Activated CD4-positive, alpha-beta T cell treated with anti-CD3 and anti-CD28 coated beads for 4 hours (primary cell): ENCODE measurements around the gene TGFBR1.
"Not testable (repeated sequence)": the region's sequence is repeated elsewhere in the genome, so short reads cannot be mapped to it uniquely, and the experiment has no call there.

Source experiments
- DNase-seq, 2 donors: peaks; one replicate each; pipeline ENCODE4 v3.0.0-alpha.2; 2020

TGFBR1 gene

DNA sequence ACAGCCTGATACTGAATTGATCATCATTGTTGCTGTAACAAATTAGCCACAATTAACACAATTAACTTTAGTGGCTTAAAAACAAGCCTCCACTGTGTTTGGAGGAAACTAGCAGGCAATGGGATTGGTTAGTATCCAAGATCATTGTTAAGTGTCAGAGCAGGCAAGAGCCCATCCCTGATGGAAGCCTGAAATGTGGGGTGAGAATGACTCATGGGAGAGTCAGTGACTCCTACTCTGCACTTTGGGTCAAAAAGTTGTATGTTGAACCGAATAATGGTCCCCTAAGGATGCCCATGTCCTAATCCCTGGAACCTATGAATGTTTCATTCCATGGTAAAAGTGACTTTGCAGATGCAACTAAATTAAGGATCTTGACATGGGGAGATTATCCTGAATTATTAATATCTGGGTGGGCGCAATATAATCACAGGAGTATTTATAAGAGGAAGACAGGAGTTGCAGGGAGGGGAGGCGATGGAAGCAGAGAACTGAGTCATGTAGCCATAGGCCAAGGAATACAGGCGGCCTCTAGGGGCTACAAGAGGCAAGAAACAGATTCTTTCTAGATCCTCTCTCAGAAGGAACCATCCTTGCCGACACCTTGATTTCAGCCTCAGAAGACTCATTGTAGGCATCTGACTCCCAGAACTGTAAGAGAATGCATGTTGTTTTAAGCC lies 88.0 kb downstream of the TGFBR1 start:
- no peak for DNase-seq

DNA sequence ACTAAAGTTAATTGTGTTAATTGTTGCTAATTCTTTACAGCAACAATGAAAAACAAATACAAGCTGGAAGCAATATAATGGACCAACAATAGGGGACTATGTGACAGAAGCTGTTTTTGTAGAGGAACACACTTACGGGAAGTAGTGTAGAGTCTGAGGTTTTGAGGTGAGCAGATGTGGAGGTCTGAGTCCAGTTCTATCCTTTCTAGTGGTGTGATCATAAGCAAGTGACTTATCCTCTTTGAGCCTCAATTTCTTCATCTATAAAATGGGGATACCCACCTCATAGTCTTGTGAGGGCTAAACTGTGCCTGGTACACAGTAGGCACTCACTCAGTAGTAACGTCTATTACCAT lies 88.5 kb downstream of the TGFBR1 start:
- no peak for DNase-seq

GRCh38 chr9:99196484-99196883 lies 91.6 kb downstream of the TGFBR1 start:
- not testable (repeated sequence) for DNase-seq

- DNase-seq: no peak
These were observed 92.3 kb downstream of the TGFBR1 start for GRCh38 chr9:99197124-99197630.

DNA sequence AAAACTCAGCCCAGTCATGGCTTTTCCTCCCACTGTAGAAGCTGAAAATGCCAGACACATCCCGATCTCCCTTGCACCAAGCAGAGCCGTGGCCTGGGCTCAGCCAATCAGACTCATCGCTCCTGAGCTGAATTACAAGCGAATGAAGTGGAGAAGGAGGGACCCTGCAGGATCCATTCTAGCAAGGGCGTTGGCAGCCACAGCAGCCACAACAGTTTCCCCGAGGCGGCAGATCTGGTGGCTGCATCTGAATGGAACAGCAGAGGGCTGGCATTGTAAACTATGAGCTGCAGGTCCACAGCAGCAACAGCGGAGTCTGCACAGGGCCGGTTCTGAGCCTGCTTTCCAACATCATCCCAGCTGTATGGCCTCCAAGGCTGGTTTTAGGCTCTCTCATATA lies 93.1 kb downstream of the TGFBR1 start:
- no peak for DNase-seq

DNA sequence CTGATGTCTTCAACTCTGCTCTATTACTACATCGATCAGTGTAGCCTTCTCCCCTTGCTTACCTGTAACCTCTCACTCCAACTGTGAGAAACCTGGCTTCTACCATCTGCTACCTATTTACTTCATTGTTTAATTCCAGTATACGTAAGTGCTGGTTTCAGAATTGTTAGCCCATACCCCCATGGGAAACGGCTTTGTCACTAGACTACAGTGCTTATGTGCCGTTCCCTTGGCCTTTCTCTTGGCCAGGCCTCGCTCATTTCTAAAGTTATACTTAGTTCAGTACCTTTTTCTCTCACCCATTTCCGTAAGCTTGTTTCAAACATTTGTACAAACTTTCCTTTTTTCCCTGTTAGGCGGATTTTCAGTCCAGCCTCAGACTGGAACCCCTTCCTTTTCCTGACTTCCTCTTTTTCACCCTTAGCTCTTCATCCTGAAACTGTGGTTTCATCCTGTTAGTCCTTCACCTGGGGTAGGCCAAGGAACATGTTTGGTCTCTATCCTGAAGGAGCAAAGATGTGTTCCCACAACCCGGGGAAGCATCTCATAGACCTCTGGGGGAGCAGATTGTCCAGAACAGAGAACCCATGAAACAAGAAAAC lies 95.1 kb downstream of the TGFBR1 start:
- DNase-seq: no peak

DNA sequence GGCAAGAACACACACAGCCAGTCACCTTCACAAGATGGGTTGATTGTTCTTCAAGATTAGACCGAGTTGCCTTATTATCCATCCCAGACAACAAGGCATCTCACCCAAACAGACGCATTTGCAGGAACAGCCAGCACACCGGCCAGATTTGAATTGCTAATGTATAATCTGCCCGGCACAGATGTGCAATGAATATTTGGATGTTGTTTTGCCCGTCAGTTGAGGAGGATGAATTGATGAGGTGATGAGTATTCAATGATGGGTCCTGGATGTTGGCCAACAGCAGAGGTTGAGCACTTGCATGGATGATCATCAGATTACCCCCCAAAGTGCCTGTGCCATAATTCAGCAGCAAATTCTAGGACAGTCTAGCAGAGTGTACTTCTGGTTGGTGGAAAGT lies 96.7 kb downstream of the TGFBR1 start:
- DNase-seq: no peak
